Ovary (tissue), 3 donors: ENCODE data around the gene CLIC3.

Experiments used
- CTCF ChIP-seq, 3 donors: fragments of 450-650 bp in 2 of 3; fragments of 200-600 bp in 1 of 3; IDR thresholded peaks; one replicate each; pipeline versions ENCODE4 v1.5.1 to v1.8.0; 2016 to 2022; ENCODE audit warnings: antibody characterized with exemption in 3 of 3, mild to moderate bottlenecking in 1 of 3
- EP300 ChIP-seq: sonication (generic); formaldehyde crosslinking; IDR thresholded peaks from one replicate; pipeline ENCODE4 v1.6.1; 2017; ENCODE audit warnings: antibody characterized with exemption
- POLR2A ChIP-seq: fragments of 450-650 bp; IDR thresholded peaks from one replicate; pipeline ENCODE4 v1.6.1; 2017; ENCODE audit warnings: antibody characterized with exemption, mild to moderate bottlenecking, moderate library complexity
- donor health status: DM: no; HTN: no; CAD: no.

GRCh38 chr9:137017791-137018497 is 21.6 kb upstream of the CLIC3 start:
- TF ChIP-seq CTCF (IDR thresholded peaks at IDR 0.05) (no peak), EP300 (no peak), POLR2A (no peak)
